Thoracic aorta (tissue), 2 donors: ENCODE results near the gene SH3BP4. TPM values are rescaled to one million over a fixed set of nuclear protein-coding genes. Genes with fewer than 3 reads are reported as not detected.

ENCODE experiments used
- ATAC-seq: fragments of 150-250 bp; one replicate; pipeline ENCODE4 v1.8.0; 2017; ENCODE audit warnings: low read depth; ENCODE audit not compliant: insufficient number of reproducible peaks, low FRiP score
- DNase-seq: peaks from one replicate; pipeline ENCODE4 v3.0.0-alpha.2; 2020; ENCODE audit warnings: low spot score
- H3K27ac ChIP-seq, 2 donors: fragments of 200-600 bp; sonication (generic); 1 replicate in 1 of 2; 2 replicates in 1 of 2; pipeline ENCODE4 v1.5.1; 2016; ENCODE audit warnings: mild to moderate bottlenecking in 2 of 2, moderate library complexity in 2 of 2
- H3K27me3 ChIP-seq: fragments of 200-600 bp; sonication (generic); replicated peaks from 2 replicates; pipeline ENCODE4 v1.6.0; 2016; ENCODE audit warnings: mild to moderate bottlenecking; ENCODE audit not compliant: insufficient read depth
- H3K36me3 ChIP-seq: fragments of 200-600 bp; sonication (generic); one replicate; pipeline ENCODE4 v1.5.1; 2016
- H3K4me1 ChIP-seq, 2 donors: fragments of 200-600 bp; sonication (generic); 1 replicate in 1 of 2; 2 replicates in 1 of 2; pipeline versions ENCODE4 v1.5.1 to v1.6.0; 2016; ENCODE audit warnings: low read depth in 2 of 2, mild to moderate bottlenecking in 1 of 2; ENCODE audit not compliant: control insufficient read depth in 1 of 2
- H3K4me3 ChIP-seq: fragments of 200-600 bp; sonication (generic); 2 replicates; pipeline ENCODE4 v1.5.1; 2016; ENCODE audit warnings: mild to moderate bottlenecking
- H3K9me3 ChIP-seq: fragments of 200-600 bp; sonication (generic); 2 replicates; pipeline ENCODE4 v1.5.1; 2016
- CTCF ChIP-seq: fragments of 200-600 bp; sonication (generic); IDR thresholded peaks from one replicate; pipeline ENCODE4 v1.5.1; 2019; ENCODE audit warnings: antibody characterized with exemption
- total RNA-seq, 2 donors: library from RNA; depleted of rRNA; stranded (reverse); fragments of >200 nt; gene quantifications; one replicate each; pipeline versions ENCODE4 v1.1.0 to v1.2.3, GENCODE V29; 2016

Gene SH3BP4
- total RNA-seq, 2 donors from 2014 or later = 24.0 to 32.4 TPM

GRCh38 chr2:235082578-235083338 lies 130.9 kb downstream of the SH3BP4 start:
- TF ChIP-seq CTCF = no peak
- DNase-seq = no peak
- H3K27ac ChIP-seq = no peak overlapping the region

GRCh38 chr2:235083822-235084221 lies 132.0 kb downstream of the SH3BP4 start:
- Histone ChIP-seq H3K27me3 (no peaks in the 10 kb centered on the region), H3K36me3 (no peaks in the 10 kb centered on the region), H3K4me1 (peaks cover 0 to 5% of the 10 kb centered on the region in 2 donors), H3K27ac (no peak overlapping the region), H3K4me3 (no peak overlapping the region), H3K9me3 (no peaks in the 10 kb centered on the region)
- no peak for DNase-seq
- no peak for ATAC-seq
- TF ChIP-seq CTCF = no peak

More at GRCh38 chr2:235082578-235083338, 130.9 kb downstream of the SH3BP4 start:
- Histone ChIP-seq H3K27me3 (no peaks in the 10 kb centered on the region), H3K4me3 (no peak overlapping the region), H3K4me1 (peaks cover 0 to 2% of the 10 kb centered on the region in 2 donors), H3K9me3 (no peaks in the 10 kb centered on the region), H3K36me3 (no peaks in the 10 kb centered on the region)
- ATAC-seq = no peak

GRCh38 chr2:235084424-235084823 lies 132.6 kb downstream of the SH3BP4 start:
- Histone ChIP-seq H3K4me3 (no peak overlapping the region), H3K27me3 (no peaks in the 10 kb centered on the region), H3K36me3 (no peaks in the 10 kb centered on the region), H3K9me3 (no peaks in the 10 kb centered on the region), H3K27ac (no peak overlapping the region), H3K4me1 (peaks cover 0 to 5% of the 10 kb centered on the region in 2 donors)
- ATAC-seq (no peak), DNase-seq (no peak)
- TF ChIP-seq CTCF = no peak

- Histone ChIP-seq H3K27ac (no peak overlapping the region), H3K27me3 (no peaks in the 10 kb centered on the region), H3K36me3 (no peaks in the 10 kb centered on the region), H3K9me3 (no peaks in the 10 kb centered on the region), H3K4me3 (no peak overlapping the region), H3K4me1 (peaks cover 0 to 5% of the 10 kb centered on the region in 2 donors)
- no peak for ATAC-seq
- no peak for TF ChIP-seq CTCF
- DNase-seq = no peak
Observed at GRCh38 chr2:235085476-235085875, 133.7 kb downstream of the SH3BP4 start.

- no peak for ATAC-seq
- TF ChIP-seq CTCF = no peak
- no peaks in the 10 kb centered on the region for H3K9me3 ChIP-seq
- H3K27me3 ChIP-seq = no peaks in the 10 kb centered on the region
- no peaks in the 10 kb centered on the region for H3K36me3 ChIP-seq
- H3K4me3 ChIP-seq = no peak overlapping the region
- no peak for DNase-seq
- H3K27ac ChIP-seq = no peak overlapping the region
- peaks cover 0 to 5% of the 10 kb centered on the region in 2 donors for H3K4me1 ChIP-seq
Observed at GRCh38 chr2:235086481-235087184, 134.8 kb downstream of the SH3BP4 start.
